CD4-positive, alpha-beta T cell (primary cell): Measurements from ENCODE around the gene PHAF1. TPM values are rescaled to one million over a fixed set of nuclear protein-coding genes. Genes with fewer than 3 reads are reported as not detected.

ENCODE experiments used
- ATAC-seq: fragments of 200-7000 bp; cut with Tn5 transposase; one replicate; pipeline ENCODE4 v1.10.0; 2022; ENCODE audit warnings: mild to moderate bottlenecking; ENCODE audit not compliant: poor library complexity
- CTCF ChIA-PET: fragments of 350-600 bp; sonication (Branson Sonifier 250); formaldehyde crosslinking; loops from one replicate; lab custom pipeline; 2021; ENCODE audit warnings: antibody characterized with exemption, inconsistent platforms; lab: Charles Lee
- POLR2A ChIA-PET: fragments of 350-600 bp; sonication (Branson Sonifier 250); formaldehyde crosslinking; loops from one replicate; lab custom pipeline; 2021; ENCODE audit warnings: antibody characterized with exemption, inconsistent platforms; lab: Charles Lee
- DNase-seq, 14 experiments: peaks; one replicate each; pipeline ENCODE4 v3.0.0-alpha.2; 2013 to 2020; ENCODE audit warnings: mixed read lengths in 2 of 14
- H3K27ac ChIP-seq, 2 donors: one replicate each; pipeline versions ENCODE4 v1.5.1 to v1.7.0; 2013; ENCODE audit warnings: low read length in 2 of 2, low read depth in 1 of 2, mild to moderate bottlenecking in 1 of 2
- H3K27me3 ChIP-seq, 2 experiments: 1 replicate in 1 of 2; 2 replicates in 1 of 2; pipeline versions ENCODE4 v1.6.1 to v1.7.0; 2013; ENCODE audit warnings: low read length in 2 of 2, control low read depth in 1 of 2, mild to moderate bottlenecking in 1 of 2, moderate library complexity in 1 of 2; ENCODE audit not compliant: insufficient read depth in 2 of 2, control insufficient read depth in 1 of 2
- H3K36me3 ChIP-seq: one replicate; pipeline ENCODE4 v1.6.1; 2013; ENCODE audit warnings: low read length, control low read depth; ENCODE audit not compliant: insufficient read depth
- H3K4me1 ChIP-seq: one replicate; pipeline ENCODE4 v1.6.1; 2013; ENCODE audit warnings: low read length, control low read depth; ENCODE audit not compliant: insufficient read depth
- H3K4me3 ChIP-seq: one replicate; pipeline ENCODE4 v1.5.1; 2013; ENCODE audit warnings: mild to moderate bottlenecking, low read length, moderate library complexity
- H3K9me3 ChIP-seq, 2 experiments: 1 replicate in 1 of 2; 2 replicates in 1 of 2; pipeline versions ENCODE4 v1.6.1 to v1.7.0; 2013; ENCODE audit warnings: low read length in 2 of 2, mild to moderate bottlenecking in 2 of 2, control low read depth in 1 of 2, moderate library complexity in 1 of 2; ENCODE audit not compliant: control insufficient read depth in 1 of 2, insufficient read depth in 1 of 2
- H3K27ac Mint-ChIP-seq: one replicate; pipeline ENCODE4 v1.8.0; 2020; ENCODE audit warnings: mixed read lengths
- H3K27me3 Mint-ChIP-seq: one replicate; pipeline ENCODE4 v1.8.0; 2021; ENCODE audit warnings: mixed read lengths
- H3K36me3 Mint-ChIP-seq: one replicate; pipeline ENCODE4 v1.8.0; 2021; ENCODE audit warnings: low read depth, mixed read lengths
- H3K4me1 Mint-ChIP-seq: one replicate; pipeline ENCODE4 v1.8.0; 2021; ENCODE audit warnings: low read depth, mixed read lengths
- H3K4me3 Mint-ChIP-seq: one replicate; pipeline ENCODE4 v1.8.0; 2020; ENCODE audit warnings: mild to moderate bottlenecking, mixed read lengths
- H3K9me3 Mint-ChIP-seq: one replicate; pipeline ENCODE4 v1.8.0; 2020; ENCODE audit warnings: mixed read lengths
- CTCF ChIP-seq: fragments of 200-600 bp; IDR thresholded peaks from one replicate; pipeline ENCODE4 v1.8.0; 2022; ENCODE audit warnings: antibody characterized with exemption, mild to moderate bottlenecking
- intact Hi-C, 2 experiments: fragments of 100-400 bp; cut with DNase I in 1 of 2; cut with micrococcal nuclease in 1 of 2; formaldehyde crosslinking; loops; one replicate each; pipeline versions ENCODE4 v1.15.1 to v1.9.0; 2023 to 2025; cut with DNase I, micrococcal nuclease
- total RNA-seq, 174 experiments: library from RNA in 2 of 174; stranded (reverse) in 2 of 174; gene quantifications; one replicate each; pipeline ENCODE4 v1.2.3 and lab custom pipeline; 2021 to 2026

Gene PHAF1
- total RNA-seq, 2 experiments from 2014 or later: 10.6 to 10.8 TPM

GRCh38 chr16:67082100-67082499, 27.6 kb upstream of the PHAF1 start:
- Histone ChIP-seq H3K27me3 (no peaks in the 10 kb centered on the region), H3K4me1 (no peaks in the 10 kb centered on the region), H3K27ac (no peak overlapping the region), H3K36me3 (peaks cover 10% of the 10 kb centered on the region), H3K9me3 (no peaks in the 10 kb centered on the region), H3K4me3 (no peak overlapping the region)
- no peaks in the 10 kb centered on the region for H3K9me3 Mint-ChIP-seq
- no peak overlapping the region for H3K4me3 Mint-ChIP-seq
- intact Hi-C loops: no loop called here
- ChIA-PET CTCF (interaction anchor here (1.0 to 1.1 kb wide), 2 partner anchors 11 to 18 kb away, joined by 4 to 5 read pairs; no protein-coding TSS in a partner anchor), POLR2A (interaction anchor here (0.9 to 1.4 kb wide), 2 partner anchors 11 to 27 kb away, joined by 3 read pairs; no protein-coding TSS in a partner anchor)
- DNase-seq: no peak
- H3K27me3 Mint-ChIP-seq: no peaks in the 10 kb centered on the region
- peaks cover 41% of the 10 kb centered on the region for H3K36me3 Mint-ChIP-seq
- no peak for TF ChIP-seq CTCF
- no peak for ATAC-seq
- H3K27ac Mint-ChIP-seq: no peak overlapping the region
- H3K4me1 Mint-ChIP-seq: no peaks in the 10 kb centered on the region

GRCh38 chr16:67082891-67083290, 26.9 kb upstream of the PHAF1 start:
- peaks cover 45% of the 10 kb centered on the region for H3K36me3 Mint-ChIP-seq
- H3K4me3 ChIP-seq: no peak overlapping the region
- intact Hi-C loops: no loop called here
- H3K4me3 Mint-ChIP-seq: no peak overlapping the region
- no peaks in the 10 kb centered on the region for H3K4me1 Mint-ChIP-seq
- no peak for DNase-seq
- ChIA-PET CTCF (no interaction called here), POLR2A (interaction anchor here (0.9 kb wide), 1 partner anchor 10 kb away, joined by 3 read pairs; no protein-coding TSS in a partner anchor)
- no peak for TF ChIP-seq CTCF
- H3K27me3 Mint-ChIP-seq: no peaks in the 10 kb centered on the region
- no peaks in the 10 kb centered on the region for H3K4me1 ChIP-seq
- no peak overlapping the region for H3K27ac ChIP-seq
- H3K9me3 Mint-ChIP-seq: no peaks in the 10 kb centered on the region
- no peak for ATAC-seq
- H3K27me3 ChIP-seq: no peaks in the 10 kb centered on the region
- peaks cover 7% of the 10 kb centered on the region for H3K36me3 ChIP-seq
- no peak overlapping the region for H3K27ac Mint-ChIP-seq
- no peaks in the 10 kb centered on the region for H3K9me3 ChIP-seq

GRCh38 chr16:67084345-67085028, 25.3 kb upstream of the PHAF1 start:
- POLR2A ChIA-PET: no interaction called here
- no peak for TF ChIP-seq CTCF
- Histone ChIP-seq H3K27me3 (no peaks in the 10 kb centered on the region), H3K36me3 (peaks cover 4% of the 10 kb centered on the region), H3K27ac (no peak overlapping the region), H3K9me3 (no peaks in the 10 kb centered on the region), H3K4me1 (no peaks in the 10 kb centered on the region), H3K4me3 (no peak overlapping the region)
- CTCF ChIA-PET: no interaction called here
- ATAC-seq (no peak), DNase-seq (no peak)
- Mint-ChIP-seq H3K4me3 (no peak overlapping the region), H3K27me3 (no peaks in the 10 kb centered on the region), H3K36me3 (peaks cover 48% of the 10 kb centered on the region), H3K9me3 (no peaks in the 10 kb centered on the region), H3K27ac (no peak overlapping the region), H3K4me1 (no peaks in the 10 kb centered on the region)
- intact Hi-C loops: no loop called here
